H4 (cell line): Measurements from ENCODE around the gene THAP7. TPM values are rescaled to one million over a fixed set of nuclear protein-coding genes. Genes with fewer than 3 reads are reported as not detected.

Experiments
- total RNA-seq: library from RNA; depleted of rRNA; stranded (reverse); fragments of >200 nt; shearing (Covaris generic); gene quantifications from 2 replicates; pipeline ENCODE4 v1.2.3, GENCODE V29; 2014; rRNA removed

The THAP7 gene
- total RNA-seq, 1 experiment from 2014 or later = 45.8 TPM

Other genes starting within 250 kb of the THAP7 start
- not detected in 2 replicates for gene SERPIND1, start 228.0 kb downstream of the THAP7 start, total RNA-seq
- 12.6 and 19.6 TPM in 2 replicates for gene PI4KA, start 143.3 kb downstream of the THAP7 start, total RNA-seq
- gene SNAP29, start 143.1 kb downstream of the THAP7 start, total RNA-seq = 5.0 and 6.1 TPM in 2 replicates
- 25.4 and 27.4 TPM in 2 replicates for gene CRKL, start 84.7 kb downstream of the THAP7 start, total RNA-seq
- not detected in 2 replicates for gene AIFM3, start 34.9 kb downstream of the THAP7 start, total RNA-seq
- 6.8 and 8.2 TPM in 2 replicates for gene LZTR1, start 19.8 kb downstream of the THAP7 start, total RNA-seq
- gene P2RX6, start 13.0 kb upstream of the THAP7 start, total RNA-seq = 2.0 and 4.0 TPM in 2 replicates
- gene SLC7A4, start 30.4 kb upstream of the THAP7 start, total RNA-seq = not detected in 2 replicates
- gene LRRC74B, start 43.8 kb upstream of the THAP7 start, total RNA-seq = not detected in 2 replicates